Upper lobe of left lung (tissue), 6 donors: ENCODE results near the gene ATL3. TPM values are rescaled to one million over a fixed set of nuclear protein-coding genes. Genes with fewer than 3 reads are reported as not detected.
A peak's percentile ranks its signal among the peaks of the same experiment; 100 is the strongest.

Source experiments
- ATAC-seq, 2 donors: fragments of 200-7000 bp; cut with Tn5 transposase; one replicate each; pipeline ENCODE4 v1.9.1; 2022; ENCODE audit warnings: mild to moderate bottlenecking in 2 of 2, moderate library complexity in 2 of 2; ENCODE audit not compliant: low FRiP score in 2 of 2
- DNase-seq, 2 donors: peaks; one replicate each; pipeline ENCODE4 v3.0.0-alpha.2; 2019 to 2020
- H3K27ac ChIP-seq, 4 donors: fragments of 200-600 bp; sonication (generic); one replicate each; pipeline ENCODE4 v1.5.1; 2016 to 2019
- H3K27me3 ChIP-seq, 4 donors: fragments of 200-600 bp; sonication (generic); one replicate each; pipeline ENCODE4 v1.5.1; 2017 to 2019
- H3K36me3 ChIP-seq, 4 donors: fragments of 200-600 bp; sonication (generic); one replicate each; pipeline ENCODE4 v1.5.1; 2016 to 2019
- H3K4me1 ChIP-seq, 4 donors: fragments of 200-600 bp; sonication (generic); one replicate each; pipeline ENCODE4 v1.5.1; 2018 to 2019
- H3K4me3 ChIP-seq, 4 donors: fragments of 200-600 bp; sonication (generic); one replicate each; pipeline ENCODE4 v1.5.1; 2017 to 2019; ENCODE audit warnings: mild to moderate bottlenecking in 2 of 4, moderate library complexity in 1 of 4
- H3K9me3 ChIP-seq, 4 donors: fragments of 200-600 bp; sonication (generic); one replicate each; pipeline ENCODE4 v1.5.1; 2018 to 2019
- EP300 ChIP-seq, 4 donors: sonication (generic); formaldehyde crosslinking; IDR thresholded peaks; one replicate each; pipeline ENCODE4 v1.5.1; 2017; ENCODE audit warnings: antibody characterized with exemption in 4 of 4, control low read depth in 2 of 4
- POLR2A ChIP-seq, 4 donors: fragments of 450-650 bp; IDR thresholded peaks; one replicate each; pipeline ENCODE4 v1.5.1; 2016 to 2017; ENCODE audit warnings: antibody characterized with exemption in 4 of 4, mild to moderate bottlenecking in 2 of 4
- POLR2AphosphoS5 ChIP-seq, 2 donors: sonication (generic); formaldehyde crosslinking; IDR thresholded peaks; one replicate each; pipeline ENCODE4 v1.5.1; 2017; ENCODE audit warnings: antibody characterized with exemption in 2 of 2
- WGBS, 2 donors: methylation state at CpG; one replicate each; pipeline ENCODE4 v1.1.5; 2017 to 2018; 5-methylcytosine and 5-hydroxymethylcytosine counted together
- total RNA-seq, 6 donors: library from RNA; depleted of rRNA in 4 of 6; stranded (reverse); fragments of >200 nt in 4 of 6; gene quantifications; one replicate each; pipeline versions ENCODE4 v1.1.0 to v1.2.1, GENCODE V29; 2016 to 2021
- TF ChIP-seq, protein P1 (sequence below), 6 experiments: fragments of 450-650 bp in 4 of 6; fragments of 200-600 bp in 2 of 6; sonication (generic) in 2 of 6; IDR thresholded peaks; one replicate each; pipeline ENCODE4 v1.5.1; 2016 to 2019; ENCODE audit warnings: antibody characterized with exemption in 6 of 6
- donor health status: DM: no; HTN: no; CAD: no; lungs with moderate emphysema.
- donor health status: DM: no; HTN: yes; CAD: no; lungs with severe emphysema.

Gene ATL3
- total RNA-seq, 6 donors from 2014 or later = 16.8 to 75.1 (median 61.2) TPM

DNA sequence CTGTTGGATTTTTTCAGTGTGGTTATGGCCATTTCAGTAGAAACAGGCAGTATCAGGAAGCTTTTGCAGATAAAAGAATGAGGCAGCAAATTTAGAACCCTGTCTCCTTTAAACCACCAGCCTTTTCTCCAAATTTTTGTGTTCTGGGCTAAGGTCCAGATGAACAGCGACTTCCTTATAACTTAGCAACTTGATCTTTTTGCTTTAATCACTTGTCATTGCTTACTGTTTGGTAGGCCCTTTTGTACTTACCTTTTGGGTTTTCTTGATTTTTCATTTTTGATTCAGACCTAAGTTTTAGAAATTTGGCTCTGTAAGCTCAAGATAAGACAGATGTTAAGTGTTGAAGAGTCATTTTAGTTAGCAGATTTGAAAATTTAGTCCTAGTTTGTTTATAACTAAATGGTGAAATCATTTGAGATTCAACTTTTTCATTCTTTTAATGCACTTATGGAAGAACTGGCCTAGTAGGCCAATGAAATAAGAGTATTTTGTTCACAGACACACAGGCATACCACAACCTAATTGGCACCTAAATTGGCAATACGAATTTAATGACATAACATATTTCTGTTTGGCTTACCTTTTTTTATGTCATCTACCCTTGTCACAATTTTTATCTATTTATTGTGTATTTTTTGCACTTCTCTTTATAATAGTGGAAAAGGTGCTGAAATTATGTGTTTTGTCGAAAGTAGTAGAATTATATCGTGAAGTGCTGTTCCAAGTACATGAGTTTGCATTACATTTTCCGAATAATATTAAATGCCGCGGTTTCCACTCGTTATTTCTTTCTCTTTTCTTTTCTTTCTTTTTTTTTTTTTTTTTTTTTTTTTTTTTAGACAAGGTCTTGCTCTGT, 12.2 kb upstream of the ATL3 start:
- H3K4me3 ChIP-seq = peak overlapping the region in 3 of 4 donors; percentile 70 to 89 (median 85)
- WGBS, 2 donors = 81 to 85% methylated on average over 8 of the region's 8 CpGs
- peaks cover 17 to 26% (median 25%) of the 10 kb centered on the region in 4 donors for H3K4me1 ChIP-seq
- H3K27me3 ChIP-seq = no peaks in the 10 kb centered on the region
- DNase-seq = no peak
- no peaks in the 10 kb centered on the region for H3K9me3 ChIP-seq
- H3K27ac ChIP-seq = peak overlapping the region; percentile 15 to 100 (median 96)
- no peaks in the 10 kb centered on the region for H3K36me3 ChIP-seq
- ATAC-seq = no peak
- TF ChIP-seq, protein P1, sequence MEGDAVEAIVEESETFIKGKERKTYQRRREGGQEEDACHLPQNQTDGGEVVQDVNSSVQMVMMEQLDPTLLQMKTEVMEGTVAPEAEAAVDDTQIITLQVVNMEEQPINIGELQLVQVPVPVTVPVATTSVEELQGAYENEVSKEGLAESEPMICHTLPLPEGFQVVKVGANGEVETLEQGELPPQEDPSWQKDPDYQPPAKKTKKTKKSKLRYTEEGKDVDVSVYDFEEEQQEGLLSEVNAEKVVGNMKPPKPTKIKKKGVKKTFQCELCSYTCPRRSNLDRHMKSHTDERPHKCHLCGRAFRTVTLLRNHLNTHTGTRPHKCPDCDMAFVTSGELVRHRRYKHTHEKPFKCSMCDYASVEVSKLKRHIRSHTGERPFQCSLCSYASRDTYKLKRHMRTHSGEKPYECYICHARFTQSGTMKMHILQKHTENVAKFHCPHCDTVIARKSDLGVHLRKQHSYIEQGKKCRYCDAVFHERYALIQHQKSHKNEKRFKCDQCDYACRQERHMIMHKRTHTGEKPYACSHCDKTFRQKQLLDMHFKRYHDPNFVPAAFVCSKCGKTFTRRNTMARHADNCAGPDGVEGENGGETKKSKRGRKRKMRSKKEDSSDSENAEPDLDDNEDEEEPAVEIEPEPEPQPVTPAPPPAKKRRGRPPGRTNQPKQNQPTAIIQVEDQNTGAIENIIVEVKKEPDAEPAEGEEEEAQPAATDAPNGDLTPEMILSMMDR (IDR thresholded peaks at IDR 0.05) = no peak
- TF ChIP-seq POLR2AphosphoS5 (IDR thresholded peaks at IDR 0.05) = no peak
- no peak for TF ChIP-seq EP300 (IDR thresholded peaks at IDR 0.05)

DNA sequence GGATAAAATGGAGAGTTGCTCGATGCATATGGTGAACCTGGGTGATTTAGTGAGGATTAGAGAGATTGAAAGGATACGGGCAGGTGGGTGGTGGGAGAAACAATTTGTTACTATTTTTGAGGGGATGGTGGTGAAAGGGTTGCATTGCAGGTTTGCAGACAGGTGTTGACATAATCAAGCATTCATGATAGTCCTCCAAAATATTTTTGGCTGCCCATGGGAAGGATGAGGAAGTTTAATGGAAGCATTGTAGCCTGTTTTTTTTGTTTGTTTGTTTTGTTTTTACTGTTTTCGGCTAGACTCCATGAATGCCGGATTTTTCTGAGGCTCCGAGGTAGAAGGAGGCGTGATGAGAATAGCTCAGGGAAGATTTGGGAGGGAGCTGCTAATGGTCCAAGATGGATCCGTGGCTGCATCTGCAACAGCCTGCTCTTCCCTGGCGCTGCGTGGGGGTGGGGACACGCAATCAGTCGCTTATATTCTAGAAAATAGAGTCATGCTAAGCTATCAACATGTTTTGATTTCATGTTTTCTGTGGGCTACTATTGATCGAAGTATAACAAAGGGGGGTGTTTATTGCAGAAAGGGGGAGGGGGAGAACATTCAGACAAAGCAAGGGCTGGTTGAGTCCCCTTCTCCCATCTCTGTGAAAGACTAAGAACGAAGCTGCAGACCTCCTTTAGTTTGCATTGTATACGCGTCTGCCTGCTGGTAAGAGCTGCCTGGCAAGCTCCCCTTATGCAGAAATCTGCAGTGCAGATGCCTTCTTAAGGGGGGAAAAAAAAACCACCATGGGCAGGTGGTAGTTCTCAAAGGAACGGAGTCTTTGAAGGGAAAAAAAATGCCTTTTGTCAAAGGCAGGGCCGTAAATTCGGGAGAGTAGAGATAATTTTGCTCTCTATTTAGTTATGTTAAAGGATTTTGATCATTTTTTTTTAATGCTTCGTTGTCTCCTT, 11.2 kb upstream of the ATL3 start:
- Histone ChIP-seq H3K4me3 (peak overlapping the region; percentile 70 to 89 (median 84)), H3K9me3 (no peaks in the 10 kb centered on the region), H3K4me1 (peaks cover 17 to 26% (median 25%) of the 10 kb centered on the region in 4 donors), H3K27ac (peak overlapping the region; percentile 92 to 100 (median 96)), H3K27me3 (no peaks in the 10 kb centered on the region), H3K36me3 (no peaks in the 10 kb centered on the region)
- WGBS, 2 donors = 7 to 8% methylated on average over 19 of the region's 19 CpGs
- no peak for TF ChIP-seq EP300 (IDR thresholded peaks at IDR 0.05)
- TF ChIP-seq, protein P1 (IDR thresholded peaks at IDR 0.05) = peak in 4 of 6 experiments; percentile 16 to 52 (median 42)
- TF ChIP-seq POLR2A (IDR thresholded peaks at IDR 0.05) = no peak
- TF ChIP-seq POLR2AphosphoS5 (IDR thresholded peaks at IDR 0.05) = no peak
- DNase-seq = no peak
- ATAC-seq = peak in 1 of 2 donors; percentile 50

DNA sequence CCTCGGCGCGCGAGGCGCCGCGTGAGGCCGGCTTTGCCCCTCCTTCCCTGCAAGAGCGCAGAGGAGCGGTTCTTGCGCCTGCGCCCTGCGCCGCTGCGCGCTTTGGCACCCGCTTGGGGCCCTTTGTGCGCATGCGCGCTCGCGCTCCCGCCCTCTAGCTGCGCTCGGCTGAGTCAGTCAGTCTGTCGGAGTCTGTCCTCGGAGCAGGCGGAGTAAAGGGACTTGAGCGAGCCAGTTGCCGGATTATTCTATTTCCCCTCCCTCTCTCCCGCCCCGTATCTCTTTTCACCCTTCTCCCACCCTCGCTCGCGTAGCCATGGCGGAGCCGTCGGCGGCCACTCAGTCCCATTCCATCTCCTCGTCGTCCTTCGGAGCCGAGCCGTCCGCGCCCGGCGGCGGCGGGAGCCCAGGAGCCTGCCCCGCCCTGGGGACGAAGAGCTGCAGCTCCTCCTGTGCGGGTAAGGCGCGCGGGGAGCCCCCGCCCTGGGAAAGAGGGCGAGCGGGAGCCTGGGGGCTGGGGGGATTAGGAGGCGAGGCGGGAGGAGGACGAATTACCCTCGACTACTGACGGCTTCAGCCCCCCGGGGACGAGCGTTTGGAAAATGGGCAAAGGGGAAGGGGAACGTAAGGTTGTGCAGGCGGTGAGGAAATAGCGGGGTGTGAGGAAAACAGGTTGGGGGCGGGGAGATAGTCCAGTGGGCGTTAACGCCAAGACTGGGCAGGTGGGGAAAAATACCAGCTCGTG, 10.3 kb upstream of the ATL3 start, which contains the start of gene RTN3:
Gene RTN3, plus strand, starts transcription at position 180 of the 745 bp plus-strand sequence. Its CDS starts 137 bp downstream, at position 317.
- peak within 1 kb of the TSS; percentile 92 to 100 (median 96) for H3K27ac ChIP-seq
- ATAC-seq (peak; percentile 97 to 98), DNase-seq (peak; percentile 98 to 100)
- peak; percentile 84 to 98 for TF ChIP-seq POLR2AphosphoS5 (IDR thresholded peaks at IDR 0.05)
- peak in 3 of 4 donors; percentile 82 to 97 (median 91) for TF ChIP-seq POLR2A (IDR thresholded peaks at IDR 0.05)
- no peak for TF ChIP-seq EP300 (IDR thresholded peaks at IDR 0.05)
- TF ChIP-seq, protein P1 (IDR thresholded peaks at IDR 0.05) = peak in 3 of 6 experiments; percentile 9 to 61 (median 15)
- H3K4me1 ChIP-seq = peaks cover 17 to 25% (median 22%) of the 10 kb centered on the region in 4 donors
- WGBS, 2 donors = 0 to 1% methylated on average over 37 to 65 of the region's 74 CpGs
- H3K36me3 ChIP-seq = no peaks in the 10 kb centered on the region
- no peaks in the 10 kb centered on the region for H3K27me3 ChIP-seq
- peak within 1 kb of the TSS; percentile 70 to 89 (median 84) for H3K4me3 ChIP-seq
- no peaks in the 10 kb centered on the region for H3K9me3 ChIP-seq

DNA sequence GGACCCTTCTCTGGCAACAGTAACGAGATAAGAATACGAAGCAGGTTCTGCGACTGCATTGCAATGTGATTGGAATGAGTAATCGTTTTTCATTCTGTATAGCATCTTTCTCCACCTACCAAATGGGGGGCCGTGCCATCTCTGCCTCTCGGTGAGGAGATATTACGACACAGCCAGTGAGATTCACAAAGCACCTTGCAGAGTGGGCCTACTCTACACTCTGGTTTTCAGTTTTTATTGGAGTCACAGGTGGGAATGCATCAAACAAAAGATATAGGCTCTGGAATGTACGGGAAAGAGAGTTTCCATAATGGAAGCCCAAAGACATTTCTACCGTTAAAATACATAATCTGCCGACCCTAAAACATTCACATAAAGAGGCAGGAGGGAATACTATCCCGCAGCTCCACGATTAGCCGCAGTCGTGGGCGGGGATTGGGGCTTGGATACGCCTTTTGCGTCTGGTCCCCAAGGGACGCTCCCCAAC, 9.7 kb upstream of the ATL3 start:
- 11 to 14% methylated on average over 18 of the region's 18 CpGs for WGBS, 2 donors
- ATAC-seq (peak in 1 of 2 donors; percentile 7), DNase-seq (no peak)
- Histone ChIP-seq H3K27me3 (no peaks in the 10 kb centered on the region), H3K4me3 (peak overlapping the region in 3 of 4 donors; percentile 70 to 89 (median 85)), H3K4me1 (peaks cover 17 to 25% (median 22%) of the 10 kb centered on the region in 4 donors), H3K36me3 (no peaks in the 10 kb centered on the region), H3K9me3 (no peaks in the 10 kb centered on the region), H3K27ac (peak overlapping the region; percentile 92 to 100 (median 96))
- no peak for TF ChIP-seq EP300 (IDR thresholded peaks at IDR 0.05)
- TF ChIP-seq, protein P1 (IDR thresholded peaks at IDR 0.05) = no peak
- TF ChIP-seq POLR2AphosphoS5 (IDR thresholded peaks at IDR 0.05) = no peak
- TF ChIP-seq POLR2A (IDR thresholded peaks at IDR 0.05) = no peak
